HG02938 (cell line): Measurements from ENCODE around the gene CAPG.
"Not testable (repeated sequence)": the region's sequence is repeated elsewhere in the genome, so short reads cannot be mapped to it uniquely, and the experiment has no call there.

Source experiments
- ATAC-seq: cut with Tn5 transposase; IDR thresholded peaks from one replicate; pipeline ENCODE4 v1.9.1; 2021; ENCODE audit warnings: mild to moderate bottlenecking, moderate library complexity; ENCODE audit not compliant: unreplicated experiment

Gene CAPG, protein sequence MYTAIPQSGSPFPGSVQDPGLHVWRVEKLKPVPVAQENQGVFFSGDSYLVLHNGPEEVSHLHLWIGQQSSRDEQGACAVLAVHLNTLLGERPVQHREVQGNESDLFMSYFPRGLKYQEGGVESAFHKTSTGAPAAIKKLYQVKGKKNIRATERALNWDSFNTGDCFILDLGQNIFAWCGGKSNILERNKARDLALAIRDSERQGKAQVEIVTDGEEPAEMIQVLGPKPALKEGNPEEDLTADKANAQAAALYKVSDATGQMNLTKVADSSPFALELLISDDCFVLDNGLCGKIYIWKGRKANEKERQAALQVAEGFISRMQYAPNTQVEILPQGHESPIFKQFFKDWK

DNA sequence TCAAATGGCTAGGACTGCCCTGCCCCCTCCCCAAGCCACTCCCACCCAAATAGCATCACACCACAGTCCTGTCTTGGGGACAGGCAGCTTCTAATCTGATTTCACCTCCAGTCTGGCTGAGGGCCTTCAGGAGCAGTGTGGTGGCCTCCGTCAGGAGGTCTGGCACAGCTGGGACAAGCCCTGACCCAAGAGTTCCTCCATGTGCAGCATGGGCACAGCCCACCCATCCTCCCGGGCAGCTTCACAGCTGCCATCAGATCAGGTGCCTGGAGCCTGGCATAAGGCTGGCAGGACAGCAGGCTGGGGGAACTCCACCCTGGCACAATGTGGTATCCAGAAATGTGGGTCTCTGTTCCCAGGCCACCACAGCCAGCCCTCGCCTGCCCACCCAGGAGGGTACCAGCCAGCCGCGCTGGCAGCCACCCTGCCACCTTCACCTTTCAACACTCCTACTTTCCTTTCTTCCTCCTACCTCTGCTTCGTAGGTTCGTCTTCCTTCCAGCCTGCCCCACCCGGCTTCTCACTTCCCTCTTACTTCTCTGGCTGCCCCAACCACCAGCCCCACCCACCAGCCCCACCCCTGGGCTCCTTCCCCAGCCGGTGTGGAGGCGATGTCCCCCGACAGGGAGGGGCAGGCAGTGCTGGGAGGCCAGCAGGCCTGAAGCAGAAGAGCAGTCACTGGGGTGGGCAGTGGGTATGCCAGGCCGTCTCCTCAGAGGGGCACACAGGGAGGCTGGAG, at the start of gene CAPG:
CAPG (minus strand) TSS at position 522 of the 739 bp plus-strand sequence. CDS start 8,221 bp downstream, outside the sequence.
- no peak for ATAC-seq

DNA sequence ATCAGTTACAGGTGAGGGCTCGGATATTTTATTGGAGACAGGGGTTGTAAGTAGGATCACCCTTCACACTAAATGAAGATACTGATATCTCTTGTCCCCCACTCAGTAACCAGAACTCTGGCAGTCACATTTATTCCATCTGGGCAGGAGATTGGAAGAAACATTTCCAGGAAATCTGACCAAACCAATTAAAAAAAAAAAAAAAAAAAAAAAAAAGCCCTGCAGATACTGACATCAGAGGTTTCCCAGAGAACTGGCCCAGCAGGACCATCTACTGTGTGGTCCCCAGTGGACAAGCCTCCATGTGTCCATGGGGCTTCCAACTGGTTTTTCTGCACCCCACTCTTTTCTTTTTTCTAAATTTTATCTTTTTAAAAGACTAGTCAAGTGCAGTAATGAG, 49.6 kb upstream of the CAPG start:
- no peak for ATAC-seq

DNA sequence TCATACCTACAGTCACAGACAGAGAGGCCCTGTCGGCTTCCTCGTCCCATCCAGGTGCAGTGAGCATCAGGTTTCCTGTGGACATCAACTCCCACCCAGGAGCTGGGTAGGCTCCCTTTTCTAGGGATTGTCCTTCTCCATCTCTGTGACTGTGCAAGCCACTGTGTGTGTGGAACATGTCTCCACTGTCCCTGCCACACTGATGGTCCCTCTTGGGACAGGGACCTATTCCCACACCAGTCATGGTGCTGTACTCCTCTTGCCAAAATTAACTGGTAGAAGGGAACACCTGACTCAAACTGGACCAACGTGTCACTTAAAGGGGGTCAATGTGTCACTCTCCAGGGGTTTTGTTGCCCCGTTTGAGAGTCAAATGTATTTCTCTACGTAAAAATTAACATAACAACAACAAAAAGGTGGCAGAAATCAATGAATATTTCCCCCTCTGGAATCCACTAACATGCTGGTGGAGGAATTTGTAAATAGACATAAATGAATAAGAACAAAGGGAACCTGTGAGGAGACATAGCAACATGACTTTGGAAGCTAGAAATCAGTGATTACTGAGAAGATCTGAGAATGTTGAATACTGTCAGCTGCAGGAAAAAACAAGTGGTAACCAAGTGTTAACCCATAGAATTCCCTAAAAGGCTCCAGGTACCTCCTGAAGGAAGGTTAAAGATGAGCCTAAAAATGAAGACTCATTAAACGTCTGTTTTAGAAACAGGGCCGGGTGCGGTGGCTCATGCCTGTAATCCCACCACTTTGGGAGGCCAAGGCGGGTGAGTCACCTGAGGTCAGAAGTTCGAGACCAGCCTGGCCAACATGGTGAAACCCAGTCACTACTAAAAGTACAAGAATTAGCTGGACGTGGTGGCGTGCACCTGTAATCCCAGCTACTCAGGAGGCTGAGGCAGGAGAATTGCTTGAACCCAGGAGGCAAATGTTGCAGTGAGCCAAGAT, 48.7 kb upstream of the CAPG start:
- no peak for ATAC-seq

DNA sequence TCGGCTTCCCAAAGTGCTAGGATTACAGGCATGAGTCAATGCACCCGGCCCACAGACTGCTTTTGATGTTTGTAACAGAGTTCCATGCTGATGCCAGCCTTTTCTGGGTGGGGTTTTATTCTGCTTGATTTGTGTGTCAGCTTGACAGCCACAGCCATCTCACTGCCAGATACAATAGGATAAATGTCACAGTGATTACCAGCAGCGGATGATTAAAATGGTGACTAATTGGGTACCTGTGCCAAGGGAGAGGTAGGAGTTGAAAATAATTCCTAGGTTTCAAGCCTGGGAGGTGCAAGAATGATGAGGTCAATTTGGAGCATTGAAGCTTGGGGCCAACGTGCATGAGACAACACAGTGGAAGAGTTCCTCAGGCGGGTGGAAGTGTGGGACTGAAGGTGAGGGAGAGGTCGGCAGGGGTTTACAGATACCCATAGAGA, 47.7 kb upstream of the CAPG start:
- ATAC-seq = no peak

DNA sequence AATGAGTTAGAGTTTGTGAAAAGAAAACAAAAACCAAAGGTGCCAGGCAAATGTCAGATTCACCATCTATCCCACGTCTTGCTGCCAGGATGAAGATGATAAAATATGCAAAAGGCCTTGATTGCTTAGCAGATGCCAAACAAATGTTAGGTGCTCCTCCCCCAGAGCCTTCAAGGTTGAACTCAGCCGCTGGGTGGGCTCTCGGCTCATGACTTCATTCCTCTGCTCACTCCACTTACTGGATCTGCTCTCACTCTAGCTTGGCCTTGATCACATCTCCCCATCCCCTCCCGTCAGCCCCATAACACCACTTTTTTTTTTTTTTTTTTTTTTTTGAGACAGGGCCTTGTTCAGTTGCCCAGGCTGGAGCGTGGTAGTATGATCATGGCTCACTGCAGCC, 46.9 kb upstream of the CAPG start:
- no peak for ATAC-seq

GRCh38 chr2:85455552-85456090, 45.5 kb upstream of the CAPG start:
- ATAC-seq = no peak

DNA sequence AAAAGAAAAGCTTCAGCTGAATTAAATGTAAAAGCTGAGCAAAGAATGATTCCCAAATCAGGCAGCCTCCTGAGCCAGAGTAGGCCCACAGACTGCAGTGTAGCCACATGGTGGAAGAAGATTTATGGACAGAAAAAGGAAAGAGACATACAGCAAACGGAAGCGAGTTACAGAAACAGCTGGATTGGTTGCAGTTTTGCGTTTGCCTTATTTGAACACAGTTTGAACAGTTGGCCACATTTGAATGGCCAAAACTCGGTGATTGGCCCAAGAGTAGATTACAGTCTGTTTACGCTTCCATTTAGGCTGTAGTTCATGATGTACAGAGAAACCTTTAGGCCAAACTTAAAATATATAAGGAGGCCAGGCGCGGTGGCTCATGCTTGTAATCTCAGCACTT, 43.4 kb upstream of the CAPG start:
- ATAC-seq = no peak

- ATAC-seq = no peak
Measured at GRCh38 chr2:85452237-85452636, 42.1 kb upstream of the CAPG start.

- no peak for ATAC-seq
Measured at GRCh38 chr2:85449214-85449588, 39.0 kb upstream of the CAPG start.

GRCh38 chr2:85448461-85449213, 38.5 kb upstream of the CAPG start:
- ATAC-seq = no peak

DNA sequence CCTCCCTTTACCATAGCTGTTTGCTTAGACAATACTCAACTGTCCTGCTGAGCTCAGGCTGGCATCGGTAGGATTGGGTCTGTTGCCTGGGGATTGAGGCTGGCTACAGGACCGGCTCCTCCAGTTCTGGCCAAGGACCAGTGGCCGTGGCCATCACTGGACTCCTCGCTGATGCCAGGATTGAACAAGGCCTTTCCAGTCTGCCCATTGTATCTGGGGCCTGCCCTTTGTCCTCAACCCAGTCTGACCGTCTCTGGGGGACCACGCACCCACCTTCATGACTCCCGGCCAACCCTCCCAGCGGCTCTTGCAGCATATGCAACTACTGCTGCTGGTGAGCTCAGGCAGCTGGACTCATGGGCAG, 37.0 kb upstream of the CAPG start:
- no peak for ATAC-seq

DNA sequence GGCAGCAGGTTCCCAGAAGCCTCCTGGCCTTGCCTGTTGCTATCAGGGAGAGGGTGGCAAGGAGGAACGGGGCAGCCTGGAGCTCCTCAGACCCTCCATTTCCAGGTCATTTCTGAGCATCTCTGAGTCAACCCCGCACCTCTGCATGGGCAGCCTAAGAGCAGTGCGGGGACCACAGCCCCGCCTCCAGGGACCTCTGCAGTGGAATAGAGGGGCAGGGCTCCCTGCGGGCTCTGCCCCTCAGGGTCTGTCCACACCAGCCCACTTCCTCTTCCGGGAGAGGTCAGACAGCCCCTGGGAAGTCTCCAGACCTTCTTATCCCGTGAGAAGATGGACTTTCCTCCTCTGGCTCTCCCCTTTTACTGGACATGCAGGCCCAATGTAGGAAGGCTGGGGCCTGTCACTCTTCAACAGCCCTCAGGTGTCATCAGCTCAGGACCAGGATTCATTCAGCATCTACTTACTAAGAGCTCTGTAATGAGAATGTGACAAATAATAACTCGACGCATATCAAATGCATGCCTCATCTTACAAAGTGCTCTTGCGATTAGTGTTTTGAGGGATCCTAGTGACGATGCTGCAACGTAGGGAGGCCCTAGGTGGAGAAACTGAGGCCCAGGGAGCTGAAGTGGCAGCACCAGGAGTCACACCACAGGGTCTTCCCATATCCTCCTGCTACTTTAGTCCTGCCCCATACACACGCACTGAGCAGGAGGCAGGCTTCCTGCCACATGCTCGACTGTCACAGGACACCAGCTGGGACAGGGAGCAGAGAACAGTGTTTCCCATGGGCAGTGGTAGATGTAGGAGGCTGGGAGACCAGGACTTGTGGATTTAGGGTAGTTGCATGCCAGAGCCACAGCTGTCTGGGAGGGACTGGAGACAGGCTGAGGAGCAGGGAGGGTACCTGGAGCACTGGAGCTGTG, 36.4 kb upstream of the CAPG start:
- ATAC-seq = no peak

DNA sequence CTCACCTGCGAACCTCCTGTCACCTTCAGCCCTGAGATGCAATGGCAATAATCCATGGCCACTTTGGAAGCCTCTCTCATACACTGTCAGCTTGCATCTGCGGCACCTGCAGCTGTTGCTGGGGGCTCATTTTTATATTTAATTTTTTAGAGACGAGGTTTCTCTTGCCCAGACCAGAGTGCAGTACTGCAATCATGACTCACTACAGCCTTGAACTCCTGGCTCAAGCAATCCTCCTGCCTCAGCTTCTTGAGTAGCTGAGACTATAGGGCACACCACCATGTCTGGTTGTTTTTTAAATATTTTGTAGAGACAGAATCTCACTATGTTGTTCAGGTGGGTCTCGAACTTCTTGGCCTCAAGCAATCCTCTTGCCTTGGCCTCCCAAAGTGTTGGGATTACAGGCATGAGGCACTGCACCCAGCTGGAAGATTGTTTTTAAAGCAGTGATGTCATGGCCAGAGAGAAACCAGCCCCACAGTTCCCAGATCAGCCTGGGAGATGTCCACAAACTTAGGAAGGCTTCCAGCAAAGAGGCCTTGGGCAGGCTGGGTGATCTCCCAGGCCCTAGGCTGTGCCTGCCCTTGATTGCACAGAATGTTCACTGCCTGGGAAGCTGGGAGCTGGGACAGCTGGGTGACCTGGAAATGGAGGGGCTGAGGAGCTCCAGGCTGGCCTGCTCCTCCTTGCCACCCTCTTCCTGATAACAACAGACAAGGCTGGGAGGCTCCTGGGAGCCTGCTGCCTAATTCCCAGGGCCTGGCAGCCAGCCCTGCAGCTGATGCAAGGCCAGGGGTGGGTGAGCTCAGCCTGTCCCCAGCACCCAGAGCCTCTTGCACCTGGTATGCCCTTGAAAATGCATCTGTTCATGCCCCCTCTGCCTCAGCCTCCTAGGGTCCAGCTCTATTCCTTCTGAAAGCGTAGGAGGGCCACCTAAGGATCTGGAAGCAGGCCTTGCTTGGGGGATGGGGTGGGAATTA, 35.4 kb upstream of the CAPG start:
- ATAC-seq = no peak

DNA sequence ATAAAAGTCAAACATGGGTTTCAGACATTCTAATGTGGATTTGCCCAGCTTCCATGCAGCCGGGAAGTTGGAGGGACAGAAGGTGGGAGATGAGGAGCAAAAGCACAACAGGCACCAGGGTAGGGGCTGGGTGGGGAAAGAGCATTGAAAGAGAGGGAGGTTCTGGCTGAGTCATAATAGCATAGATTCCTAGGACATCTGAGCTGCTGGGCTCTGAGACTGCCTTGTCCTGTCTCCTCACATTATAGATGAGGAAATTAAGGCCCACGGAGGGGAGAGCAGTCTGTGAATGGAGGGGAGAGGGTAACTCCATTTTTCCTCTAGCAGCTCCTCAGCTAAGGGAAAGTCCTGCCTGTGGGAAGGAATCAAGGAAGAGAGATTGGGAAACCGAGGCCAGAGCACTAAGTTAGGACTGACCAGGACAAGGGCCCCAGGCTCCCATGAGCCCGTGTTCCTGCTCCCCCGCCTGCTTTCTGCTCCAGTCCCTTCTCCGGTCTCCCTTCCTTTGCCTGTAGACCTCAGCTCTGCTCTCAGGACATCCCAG, 34.5 kb upstream of the CAPG start:
- ATAC-seq = no peak

GRCh38 chr2:85441864-85442263, 31.7 kb upstream of the CAPG start:
- no peak for ATAC-seq

- no peak for ATAC-seq
Measured at GRCh38 chr2:85440729-85441128, 30.6 kb upstream of the CAPG start.

- no peak for ATAC-seq
Measured at GRCh38 chr2:85439986-85440385, 29.8 kb upstream of the CAPG start.

DNA sequence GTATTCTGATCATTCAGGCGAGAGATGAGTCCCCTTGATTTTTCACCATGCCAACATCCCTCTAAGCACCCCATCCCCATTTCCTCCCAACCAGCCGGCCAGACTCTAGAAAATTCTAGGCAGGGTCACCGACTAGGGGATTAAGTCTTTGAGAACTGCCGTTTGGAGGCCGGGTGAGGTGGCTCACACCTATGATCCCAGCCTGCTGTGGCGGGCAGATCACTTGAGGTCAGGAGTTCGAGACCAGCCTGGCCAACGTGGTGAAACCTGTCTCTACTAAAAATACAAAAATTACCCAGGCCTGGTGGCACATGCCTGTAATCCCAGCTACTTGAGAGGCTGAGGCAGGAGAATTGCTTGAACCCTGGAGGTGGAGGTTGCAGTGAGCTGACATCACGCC, 29.4 kb upstream of the CAPG start:
- ATAC-seq = not testable (repeated sequence)
